Hindlimb muscle (tissue), 1 donor: ENCODE results near the gene CASP3. TPM values are rescaled to one million over a fixed set of nuclear protein-coding genes. Genes with fewer than 3 reads are reported as not detected.
"Not testable (repeated sequence)": the region's sequence is repeated elsewhere in the genome, so short reads cannot be mapped to it uniquely, and the experiment has no call there.

ENCODE experiments used
- DNase-seq: peaks from one replicate; pipeline ENCODE4 v3.0.0-alpha.2; 2013
- polyA plus RNA-seq: library from polyadenylated mRNA; unstranded; fragments of 120-200 nt; gene quantifications from one replicate; pipeline ENCODE4 v1.2.1, GENCODE V29; 2013; ENCODE audit not compliant: insufficient read length

Gene CASP3
- polyA plus RNA-seq, 1 donor = 39.6 TPM

- DNase-seq = no peak
These were observed 13.0 kb upstream of the CASP3 start for GRCh38 chr4:184662236-184662635.

GRCh38 chr4:184660978-184661377, 11.7 kb upstream of the CASP3 start:
- DNase-seq = no peak

GRCh38 chr4:184657820-184658219, 8.6 kb upstream of the CASP3 start:
- DNase-seq = not testable (repeated sequence)

GRCh38 chr4:184657144-184657543, 7.9 kb upstream of the CASP3 start:
- no peak for DNase-seq

GRCh38 chr4:184655889-184656869, 6.9 kb upstream of the CASP3 start:
- DNase-seq = peak; percentile 29

- DNase-seq = no peak
These were observed 4.4 kb upstream of the CASP3 start for GRCh38 chr4:184653650-184654049.

- not testable (repeated sequence) for DNase-seq
These were observed 3.4 kb upstream of the CASP3 start for GRCh38 chr4:184652681-184653080.

GRCh38 chr4:184651899-184652298, 2.7 kb upstream of the CASP3 start:
- DNase-seq = no peak

- peak; percentile 12 for DNase-seq
These were observed 966 bp upstream of the CASP3 start for GRCh38 chr4:184649971-184650855.

GRCh38 chr4:184648313-184649025, 778 bp downstream of the CASP3 start:
- DNase-seq = peak; percentile 61

- DNase-seq = no peak
These were observed 1.3 kb downstream of the CASP3 start for GRCh38 chr4:184648054-184648312.

GRCh38 chr4:184647266-184648053, 1.8 kb downstream of the CASP3 start:
- no peak for DNase-seq

GRCh38 chr4:184645904-184646610, 3.2 kb downstream of the CASP3 start:
- no peak for DNase-seq

- DNase-seq = no peak
These were observed 4.5 kb downstream of the CASP3 start for GRCh38 chr4:184644553-184645307.

GRCh38 chr4:184643731-184644130, 5.5 kb downstream of the CASP3 start:
- no peak for DNase-seq

- DNase-seq = no peak
These were observed 7.8 kb downstream of the CASP3 start for GRCh38 chr4:184641451-184641850.

- DNase-seq = no peak
These were observed 8.2 kb downstream of the CASP3 start for GRCh38 chr4:184641022-184641421.

- DNase-seq = no peak
These were observed 12.3 kb downstream of the CASP3 start for GRCh38 chr4:184636897-184637296.

- no peak for DNase-seq
These were observed 13.1 kb downstream of the CASP3 start for GRCh38 chr4:184636144-184636543.

GRCh38 chr4:184635381-184635780, 13.9 kb downstream of the CASP3 start:
- DNase-seq = no peak

GRCh38 chr4:184632842-184633241, 16.4 kb downstream of the CASP3 start:
- no peak for DNase-seq
